Measurements from ENCODE around the gene HUWE1. TPM values are rescaled to one million over a fixed set of nuclear protein-coding genes. Genes with fewer than 3 reads are reported as not detected.

The HUWE1 gene
- total RNA-seq, 2 donors from 2014 or later, result 107 to 206 TPM

- TF ChIP-seq POLR2AphosphoS5 (IDR thresholded peaks at IDR 0.05) (no peak), CTCF (IDR thresholded peaks at IDR 0.05) (no peak), POLR2A (IDR thresholded peaks at IDR 0.05) (no peak)
- WGBS, result 40% methylated on average over 3 of the region's 3 CpGs
- DNase-seq (ENCODE audit: low spot score), result no peak
- intact Hi-C loops (cut with DNase I), result loop anchor here (10.0 kb wide), 1 partner anchor 363 kb away; the partner anchor contains the start of gene PHF8
- H3K4me1 ChIP-seq (replicated peaks), result no peaks in the 10 kb centered on the region
- no peaks in the 10 kb centered on the region for H3K9me3 ChIP-seq
- H3K27ac ChIP-seq, result no peak overlapping the region
- H3K36me3 ChIP-seq, result no peaks in the 10 kb centered on the region
- no peaks in the 10 kb centered on the region for H3K27me3 ChIP-seq (replicated peaks; ENCODE audit: insufficient read depth)
- H3K4me3 ChIP-seq, result no peak overlapping the region
These were observed 4.9 kb downstream of the HUWE1 start for GRCh38 chrX:53681661-53682060.

- H3K27ac ChIP-seq, result no peak overlapping the region
- no peaks in the 10 kb centered on the region for H3K27me3 ChIP-seq (replicated peaks; ENCODE audit: insufficient read depth)
- H3K36me3 ChIP-seq, result no peaks in the 10 kb centered on the region
- no peak for DNase-seq (ENCODE audit: low spot score)
- TF ChIP-seq POLR2A (IDR thresholded peaks at IDR 0.05), result no peak
- TF ChIP-seq CTCF (IDR thresholded peaks at IDR 0.05), result no peak
- TF ChIP-seq POLR2AphosphoS5 (IDR thresholded peaks at IDR 0.05), result no peak
- H3K4me3 ChIP-seq, result no peak overlapping the region
- no peaks in the 10 kb centered on the region for H3K4me1 ChIP-seq (replicated peaks)
- no peaks in the 10 kb centered on the region for H3K9me3 ChIP-seq
- intact Hi-C loops (cut with DNase I), result no loop called here
These were observed 7.9 kb downstream of the HUWE1 start for GRCh38 chrX:53678667-53679066.

GRCh38 chrX:53677286-53677685 is 9.2 kb downstream of the HUWE1 start:
- 87% methylated on average over 3 of the region's 3 CpGs for WGBS
- TF ChIP-seq POLR2A (IDR thresholded peaks at IDR 0.05) (no peak), POLR2AphosphoS5 (IDR thresholded peaks at IDR 0.05) (no peak), CTCF (IDR thresholded peaks at IDR 0.05) (no peak)
- intact Hi-C loops (cut with DNase I), result no loop called here
- Histone ChIP-seq H3K36me3 (no peaks in the 10 kb centered on the region), H3K4me3 (no peak overlapping the region), H3K27me3 (replicated peaks; ENCODE audit: insufficient read depth) (no peaks in the 10 kb centered on the region), H3K27ac (no peak overlapping the region), H3K4me1 (replicated peaks) (no peaks in the 10 kb centered on the region), H3K9me3 (no peaks in the 10 kb centered on the region)
- no peak for DNase-seq (ENCODE audit: low spot score)

- intact Hi-C loops (cut with DNase I), result no loop called here
- WGBS, result 54% methylated on average over 2 of the region's 2 CpGs
- TF ChIP-seq CTCF (IDR thresholded peaks at IDR 0.05) (no peak), POLR2A (IDR thresholded peaks at IDR 0.05) (no peak), POLR2AphosphoS5 (IDR thresholded peaks at IDR 0.05) (no peak)
These were observed 11.9 kb downstream of the HUWE1 start for GRCh38 chrX:53674581-53674980.

GRCh38 chrX:53669258-53669657 is 17.3 kb downstream of the HUWE1 start:
- H3K4me3 ChIP-seq, result no peak overlapping the region
- TF ChIP-seq POLR2AphosphoS5 (IDR thresholded peaks at IDR 0.05), result no peak
- TF ChIP-seq POLR2A (IDR thresholded peaks at IDR 0.05), result no peak
- no peak for TF ChIP-seq CTCF (IDR thresholded peaks at IDR 0.05)
- H3K27me3 ChIP-seq (replicated peaks; ENCODE audit: insufficient read depth), result no peaks in the 10 kb centered on the region
- no peaks in the 10 kb centered on the region for H3K36me3 ChIP-seq
- intact Hi-C loops (cut with DNase I), result no loop called here
- DNase-seq (ENCODE audit: low spot score), result no peak
- no peak overlapping the region for H3K27ac ChIP-seq
- H3K9me3 ChIP-seq, result no peaks in the 10 kb centered on the region
- no peaks in the 10 kb centered on the region for H3K4me1 ChIP-seq (replicated peaks)

More at GRCh38 chrX:53674581-53674980, 11.9 kb downstream of the HUWE1 start:
- no peak overlapping the region for H3K4me3 ChIP-seq
- H3K9me3 ChIP-seq, result no peaks in the 10 kb centered on the region
- H3K4me1 ChIP-seq (replicated peaks), result no peaks in the 10 kb centered on the region
- H3K27me3 ChIP-seq (replicated peaks; ENCODE audit: insufficient read depth), result no peaks in the 10 kb centered on the region
- no peak for DNase-seq (ENCODE audit: low spot score)
- no peak overlapping the region for H3K27ac ChIP-seq
- H3K36me3 ChIP-seq, result no peaks in the 10 kb centered on the region
